Upper lobe of right lung (tissue), 1 donor: ENCODE results near the gene SRPK2. TPM values are rescaled to one million over a fixed set of nuclear protein-coding genes. Genes with fewer than 3 reads are reported as not detected.

ENCODE experiments used
- ATAC-seq: fragments of 200-7000 bp; cut with Tn5 transposase; one replicate; pipeline ENCODE4 v1.9.1; 2020; ENCODE audit warnings: mild to moderate bottlenecking, moderate library complexity
- DNase-seq: peaks from one replicate; pipeline ENCODE4 v3.0.0-alpha.2; 2020
- H3K27ac ChIP-seq: fragments of 200-600 bp; one replicate; pipeline ENCODE4 v1.8.0; 2022
- H3K27me3 ChIP-seq: fragments of 200-600 bp; one replicate; pipeline ENCODE4 v1.8.0; 2022; ENCODE audit warnings: mild to moderate bottlenecking
- H3K36me3 ChIP-seq: fragments of 200-600 bp; one replicate; pipeline ENCODE4 v1.8.0; 2022
- H3K4me1 ChIP-seq: fragments of 200-600 bp; one replicate; pipeline ENCODE4 v1.8.0; 2022
- H3K4me3 ChIP-seq: fragments of 200-600 bp; one replicate; pipeline ENCODE4 v1.8.0; 2022; ENCODE audit warnings: mild to moderate bottlenecking
- H3K9me3 ChIP-seq: fragments of 200-600 bp; one replicate; pipeline ENCODE4 v1.8.0; 2022
- CTCF ChIP-seq: fragments of 200-600 bp; IDR thresholded peaks from one replicate; pipeline ENCODE4 v1.8.0; 2022; ENCODE audit warnings: antibody characterized with exemption
- intact Hi-C: fragments of 100-400 bp; cut with DNase I; formaldehyde crosslinking; loops from one replicate; pipeline ENCODE4 v1.11.0; 2022
- total RNA-seq: library from RNA; stranded (reverse); fragmentation: NEBNext Ultra II Directional; extraction: Animal tissue kit (Norgen Biotek cat#: 25700); gene quantifications from one replicate; pipeline ENCODE4 v1.2.1, GENCODE V29; 2021
- donor health status: DM: no; HTN: yes; CAD: no; lungs with severe emphysema.

Gene SRPK2
- total RNA-seq, 1 donor from 2014 or later, result 48.5 TPM

DNA sequence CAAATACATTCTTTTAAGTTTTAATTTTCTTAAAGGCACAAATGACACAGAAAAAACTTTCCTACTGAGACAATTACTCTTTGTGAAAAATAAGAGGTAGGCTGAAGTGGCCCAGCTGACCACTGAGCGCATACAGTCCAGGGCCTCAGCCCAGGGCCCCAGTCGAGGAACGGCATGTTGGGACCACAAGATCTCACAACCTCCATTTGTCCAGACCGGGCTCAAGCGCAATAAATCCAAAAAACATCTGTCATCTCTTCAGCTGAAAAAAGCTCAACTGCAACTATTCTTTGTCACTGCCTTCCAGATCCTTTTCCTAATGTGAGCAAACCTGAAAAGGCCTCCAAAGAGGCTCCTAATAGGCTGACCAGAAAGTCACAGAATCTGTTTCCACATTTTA, 165.8 kb downstream of the SRPK2 start:
- ATAC-seq (no peak), DNase-seq (no peak)
- H3K9me3 ChIP-seq, result no peaks in the 10 kb centered on the region
- no peak overlapping the region for H3K4me3 ChIP-seq
- no peaks in the 10 kb centered on the region for H3K36me3 ChIP-seq
- no peak for TF ChIP-seq CTCF
- H3K27ac ChIP-seq, result no peak overlapping the region
- intact Hi-C loops, result no loop called here
- H3K27me3 ChIP-seq, result no peaks in the 10 kb centered on the region
- peaks cover 6% of the 10 kb centered on the region for H3K4me1 ChIP-seq

- no peak for DNase-seq
- Histone ChIP-seq H3K4me3 (no peak overlapping the region), H3K27ac (no peak overlapping the region), H3K4me1 (peaks cover 3% of the 10 kb centered on the region), H3K36me3 (no peaks in the 10 kb centered on the region), H3K9me3 (no peaks in the 10 kb centered on the region), H3K27me3 (no peaks in the 10 kb centered on the region)
- no peak for ATAC-seq
- TF ChIP-seq CTCF, result no peak
- intact Hi-C loops, result no loop called here
These were observed 169.0 kb downstream of the SRPK2 start for GRCh38 chr7:105219771-105220160.

GRCh38 chr7:105218939-105219770, 169.6 kb downstream of the SRPK2 start:
- ATAC-seq (peak; percentile 84), DNase-seq (no peak)
- no peak overlapping the region for H3K27ac ChIP-seq
- no peak overlapping the region for H3K4me3 ChIP-seq
- no peak for TF ChIP-seq CTCF
- intact Hi-C loops, result no loop called here
- no peaks in the 10 kb centered on the region for H3K27me3 ChIP-seq
- no peaks in the 10 kb centered on the region for H3K9me3 ChIP-seq
- no peaks in the 10 kb centered on the region for H3K36me3 ChIP-seq
- H3K4me1 ChIP-seq, result peaks cover 2% of the 10 kb centered on the region

DNA sequence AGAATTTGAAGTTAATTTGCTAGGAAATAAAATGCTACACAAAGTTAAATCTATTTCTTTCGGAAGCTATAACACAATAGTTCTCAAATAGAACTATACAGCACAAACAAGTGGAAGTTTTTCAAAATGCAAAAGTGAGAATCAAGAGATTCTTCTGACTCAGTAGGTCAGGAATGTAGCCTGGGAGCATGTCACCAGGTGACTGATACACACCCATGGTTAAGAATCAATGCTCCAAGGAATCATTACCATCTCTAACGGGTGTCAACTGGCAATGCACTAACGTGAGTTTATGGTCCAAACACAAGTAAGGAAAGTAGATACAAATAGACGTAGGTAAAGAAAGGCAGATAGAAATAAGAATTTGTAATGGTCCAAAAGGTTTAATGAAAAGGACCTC, 170.5 kb downstream of the SRPK2 start:
- TF ChIP-seq CTCF, result no peak
- no peaks in the 10 kb centered on the region for H3K9me3 ChIP-seq
- DNase-seq, result no peak
- ATAC-seq, result no peak
- no peak overlapping the region for H3K4me3 ChIP-seq
- intact Hi-C loops, result no loop called here
- no peak overlapping the region for H3K27ac ChIP-seq
- H3K36me3 ChIP-seq, result no peaks in the 10 kb centered on the region
- no peaks in the 10 kb centered on the region for H3K27me3 ChIP-seq
- peaks cover 2% of the 10 kb centered on the region for H3K4me1 ChIP-seq

GRCh38 chr7:105216786-105217185, 171.9 kb downstream of the SRPK2 start:
- intact Hi-C loops, result no loop called here
- Histone ChIP-seq H3K27me3 (no peaks in the 10 kb centered on the region), H3K9me3 (no peaks in the 10 kb centered on the region), H3K27ac (no peak overlapping the region), H3K4me3 (no peak overlapping the region), H3K36me3 (no peaks in the 10 kb centered on the region), H3K4me1 (peaks cover 2% of the 10 kb centered on the region)
- DNase-seq, result no peak
- ATAC-seq, result no peak
- no peak for TF ChIP-seq CTCF
